ENCODE results near the gene FAM228A. TPM values are rescaled to one million over a fixed set of nuclear protein-coding genes. Genes with fewer than 3 reads are reported as not detected.

The FAM228A gene
- total and polyA plus RNA-seq, 2 experiments from 2014 or later, result 0.11 to 0.35 TPM

- no peak for TF ChIP-seq ZNF462 (CRISPR knock-in tag; IDR thresholded peaks at IDR 0.05)
These were observed 35.9 kb downstream of the FAM228A start (continued) for GRCh38 chr2:24210723-24211122.

GRCh38 chr2:24211408-24211807, 36.6 kb downstream of the FAM228A start:
- Histone ChIP-seq H4K20me1 (replicated peaks; ENCODE audit: insufficient read depth) (no peaks in the 10 kb centered on the region), H3K27ac (ENCODE audit: low read depth) (no peak overlapping the region), H3K36me3 (ENCODE audit: insufficient read depth) (no peaks in the 10 kb centered on the region), H3K4me2 (no peak overlapping the region), H3K9me2 (ENCODE audit: insufficient read depth) (no peaks in the 10 kb centered on the region), H3K4me3 (no peak overlapping the region), H2AFZ (no peak overlapping the region), H3K4me1 (ENCODE audit: insufficient read depth) (no peaks in the 10 kb centered on the region), H3F3A (replicated peaks; ENCODE audit: low read depth) (no peaks in the 10 kb centered on the region), H3K79me2 (replicated peaks; ENCODE audit: insufficient read depth) (no peaks in the 10 kb centered on the region), H3K27me3 (ENCODE audit: insufficient read depth) (no peaks in the 10 kb centered on the region)
- Mint-ChIP-seq H3K9me3 (no peaks in the 10 kb centered on the region), H3K4me3 (no peak overlapping the region), H3K4me1 (peaks cover 3% of the 10 kb centered on the region; the same call in 2 of the 3 replicates), H3K36me3 (ENCODE audit: low read depth) (no peaks in the 10 kb centered on the region; the same call in 1 of the 3 replicates), H3K27ac (no peak overlapping the region), H3K27me3 (ENCODE audit: insufficient read depth, low read depth, poor library complexity) (peaks cover 4% of the 10 kb centered on the region)
- no peak for DNase-seq (ENCODE audit: low spot score)
- ATAC-seq, result no peak
- no peak for TF ChIP-seq ETS1 (IDR thresholded peaks at IDR 0.05)
- TF ChIP-seq EZH2 (IDR thresholded peaks at IDR 0.05; ENCODE audit: low read depth, unreplicated experiment), result no peak
- no peak for TF ChIP-seq EZH2phosphoT487 (IDR thresholded peaks at IDR 0.05; ENCODE audit: unreplicated experiment)
- TF ChIP-seq ZNF114 (CRISPR knock-in tag; IDR thresholded peaks at IDR 0.05), result no peak
- TF ChIP-seq CTCF (conservative IDR thresholded peaks at IDR 0.05; ENCODE audit: low read depth in 2 of 2), result no peak
- no peak for TF ChIP-seq ZNF462 (CRISPR knock-in tag; IDR thresholded peaks at IDR 0.05)
